IPS-NIHi11 (cell line): ENCODE data around the gene PXN.
"Not testable (repeated sequence)": the region's sequence is repeated elsewhere in the genome, so short reads cannot be mapped to it uniquely, and the experiment has no call there.

Experiments used
- DNase-seq: peaks from one replicate; pipeline ENCODE4 v3.0.0; 2012; ENCODE audit warnings: mixed read lengths, low spot score

Gene PXN

GRCh38 chr12:120209851-120210250 lies 55.7 kb downstream of the PXN start:
- DNase-seq: peak; percentile 4

GRCh38 chr12:120207227-120207626 lies 58.3 kb downstream of the PXN start:
- DNase-seq: no peak

GRCh38 chr12:120206781-120207180 lies 58.7 kb downstream of the PXN start:
- not testable (repeated sequence) for DNase-seq

- no peak for DNase-seq
Observed at GRCh38 chr12:120206228-120206627, 59.3 kb downstream of the PXN start.

- DNase-seq: no peak
Observed at GRCh38 chr12:120204171-120204570, 61.4 kb downstream of the PXN start.

- DNase-seq: no peak
Observed at GRCh38 chr12:120200364-120200800, 65.1 kb downstream of the PXN start.

- DNase-seq: no peak
Observed at GRCh38 chr12:120199595-120200306, 65.8 kb downstream of the PXN start.

- DNase-seq: no peak
Observed at GRCh38 chr12:120199025-120199424, 66.5 kb downstream of the PXN start.

GRCh38 chr12:120197542-120197887 lies 68.0 kb downstream of the PXN start:
- DNase-seq: no peak

- not testable (repeated sequence) for DNase-seq
Observed at GRCh38 chr12:120196817-120197541, 68.6 kb downstream of the PXN start.

- DNase-seq: no peak
Observed at GRCh38 chr12:120196363-120196762, 69.2 kb downstream of the PXN start.

GRCh38 chr12:120194534-120195395 lies 70.8 kb downstream of the PXN start, which contains the start of gene GCN1:
Gene GCN1 (minus strand): TSS chr12:120194715. CDS start chr12:120194697, 18 bp downstream.
- DNase-seq: peak; percentile 92

- DNase-seq: no peak
Observed at GRCh38 chr12:120194226-120194533, 71.3 kb downstream of the PXN start.

- DNase-seq: not testable (repeated sequence)
Observed at GRCh38 chr12:120193286-120193685, 72.2 kb downstream of the PXN start.

GRCh38 chr12:120190985-120191480 lies 74.5 kb downstream of the PXN start:
- DNase-seq: no peak

- no peak for DNase-seq
Observed at GRCh38 chr12:120190386-120190785, 75.1 kb downstream of the PXN start.

GRCh38 chr12:120186654-120187053 lies 78.9 kb downstream of the PXN start:
- no peak for DNase-seq

- no peak for DNase-seq
Observed at GRCh38 chr12:120183211-120183631, 82.3 kb downstream of the PXN start.

- DNase-seq: no peak
Observed at GRCh38 chr12:120181991-120182631, 83.4 kb downstream of the PXN start.

GRCh38 chr12:120180975-120181374 lies 84.6 kb downstream of the PXN start:
- DNase-seq: no peak

GRCh38 chr12:120175537-120175936 lies 90.0 kb downstream of the PXN start:
- no peak for DNase-seq

- no peak for DNase-seq
Observed at GRCh38 chr12:120175062-120175461, 90.5 kb downstream of the PXN start.
